HepG2 (cell line): Measurements from ENCODE around the gene TBL2. TPM values are rescaled to one million over a fixed set of nuclear protein-coding genes. Genes with fewer than 3 reads are reported as not detected.

ENCODE experiments used
- GPN1 ChIP-seq: sonication (generic); formaldehyde crosslinking; IDR thresholded peaks from 2 replicates; pipeline ENCODE4 v1.5.1; 2020; ENCODE audit warnings: missing genetic modification reagents, borderline replicate concordance
- HMGXB3 ChIP-seq: sonication (generic); formaldehyde crosslinking; IDR thresholded peaks from 2 replicates; pipeline ENCODE4 v1.4.0; 2020; ENCODE audit warnings: missing genetic modification reagents, borderline replicate concordance
- MAFF ChIP-seq: IDR thresholded peaks from 2 replicates; pipeline ENCODE4 v1.6.1; 2011; ENCODE audit warnings: low read depth, low read length, improper control_type of control experiment
- PHF20 ChIP-seq: sonication (generic); formaldehyde crosslinking; IDR thresholded peaks from 2 replicates; pipeline ENCODE4 v1.5.0; 2020; ENCODE audit warnings: mild to moderate bottlenecking, missing genetic modification reagents
- PRMT3 ChIP-seq: sonication (generic); formaldehyde crosslinking; IDR thresholded peaks from 2 replicates; pipeline ENCODE4 v1.8.1; 2022; ENCODE audit warnings: low read depth, mild to moderate bottlenecking, moderate library complexity, missing genetic modification reagents, borderline replicate concordance
- SIX1 ChIP-seq: sonication (generic); formaldehyde crosslinking; IDR thresholded peaks from 2 replicates; pipeline ENCODE4 v1.4.0; 2020; ENCODE audit warnings: missing genetic modification reagents, borderline replicate concordance
- SKI ChIP-seq: fragments of 450-650 bp; IDR thresholded peaks from one replicate; pipeline ENCODE4 v1.6.1; 2018; ENCODE audit warnings: mild to moderate bottlenecking; ENCODE audit not compliant: partially characterized antibody
- SSRP1 ChIP-seq: IDR thresholded peaks from 2 replicates; pipeline ENCODE4 v1.6.1; 2016; ENCODE audit warnings: control low read depth
- ZNF331 ChIP-seq: sonication (generic); formaldehyde crosslinking; IDR thresholded peaks from 2 replicates; pipeline ENCODE4 v1.4.0; 2020; ENCODE audit warnings: missing genetic modification reagents
- polyA plus RNA-seq, 8 experiments: library from polyadenylated mRNA; depleted of rRNA in 3 of 8; stranded (reverse) in 7 of 8; unstranded in 1 of 8; fragments of >200 nt; fragmentation: Illumina TruSeq in 4 of 8; extraction: Trizol in 4 of 8; gene quantifications; 2 replicates each; pipeline versions ENCODE4 v1.2.1 to v1.2.3, GENCODE V29; 2011 to 2016; ENCODE audit warnings: low read depth in 4 of 8, missing spikeins in 1 of 8, mixed read lengths in 1 of 8; ENCODE audit not compliant: insufficient read depth in 1 of 8
- total RNA-seq, 5 experiments: library from RNA; depleted of rRNA; stranded (reverse); fragments of >200 nt; fragmentation: Illumina TruSeq; extraction: Trizol; gene quantifications; 2 replicates each; pipeline ENCODE4 v1.2.3, GENCODE V29; 2016; ENCODE audit warnings: low read depth in 1 of 5
- TF ChIP-seq, protein P1 (sequence below): sonication (generic); formaldehyde crosslinking; IDR thresholded peaks from 2 replicates; pipeline ENCODE4 v1.9.0; 2021; ENCODE audit warnings: mild to moderate bottlenecking, missing genetic modification reagents

The TBL2 gene
- total and polyA plus RNA-seq, 2 of the 13 experiments (the other 11 are each of a cell fraction or from before 2014, with no cell fraction given): 43.4 to 47.2 TPM

DNA sequence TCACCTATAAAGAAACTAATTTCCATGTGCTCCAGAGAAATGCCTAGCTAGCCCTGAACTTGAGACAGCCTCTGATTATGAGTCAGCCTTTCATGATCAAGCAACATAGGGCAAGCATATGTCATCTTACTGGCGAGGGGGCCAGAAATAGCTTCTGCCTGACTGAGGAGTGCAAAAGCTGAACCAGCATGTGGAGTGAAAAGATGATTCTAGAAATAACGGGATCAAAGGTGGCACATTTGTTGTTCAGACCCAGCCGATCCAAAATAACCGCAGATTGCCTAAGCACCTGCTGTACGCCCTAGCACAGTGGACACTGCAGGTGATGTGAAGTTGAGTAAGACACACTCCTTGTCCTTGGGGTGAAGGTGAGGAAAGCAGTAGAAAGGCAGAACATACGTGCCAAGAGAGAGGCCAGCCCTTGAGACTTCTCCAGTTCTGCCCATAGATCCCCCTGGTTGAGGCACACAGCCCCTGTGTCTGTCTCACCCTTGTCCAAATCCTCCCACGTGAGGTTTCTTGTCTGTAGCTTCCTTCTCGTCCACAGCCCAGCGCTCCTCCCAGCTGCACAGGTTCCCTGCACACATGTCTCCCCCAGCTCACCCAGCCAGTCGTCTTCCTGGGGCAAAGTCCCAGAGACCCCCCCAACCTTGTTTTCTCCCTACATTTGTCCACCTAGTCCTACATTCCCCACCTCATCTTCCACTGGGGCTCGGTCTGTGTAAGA, 18.1 kb downstream of the TBL2 start (continued):
- no peak for TF ChIP-seq HMGXB3 (CRISPR knock-in tag)
- TF ChIP-seq, protein P1, sequence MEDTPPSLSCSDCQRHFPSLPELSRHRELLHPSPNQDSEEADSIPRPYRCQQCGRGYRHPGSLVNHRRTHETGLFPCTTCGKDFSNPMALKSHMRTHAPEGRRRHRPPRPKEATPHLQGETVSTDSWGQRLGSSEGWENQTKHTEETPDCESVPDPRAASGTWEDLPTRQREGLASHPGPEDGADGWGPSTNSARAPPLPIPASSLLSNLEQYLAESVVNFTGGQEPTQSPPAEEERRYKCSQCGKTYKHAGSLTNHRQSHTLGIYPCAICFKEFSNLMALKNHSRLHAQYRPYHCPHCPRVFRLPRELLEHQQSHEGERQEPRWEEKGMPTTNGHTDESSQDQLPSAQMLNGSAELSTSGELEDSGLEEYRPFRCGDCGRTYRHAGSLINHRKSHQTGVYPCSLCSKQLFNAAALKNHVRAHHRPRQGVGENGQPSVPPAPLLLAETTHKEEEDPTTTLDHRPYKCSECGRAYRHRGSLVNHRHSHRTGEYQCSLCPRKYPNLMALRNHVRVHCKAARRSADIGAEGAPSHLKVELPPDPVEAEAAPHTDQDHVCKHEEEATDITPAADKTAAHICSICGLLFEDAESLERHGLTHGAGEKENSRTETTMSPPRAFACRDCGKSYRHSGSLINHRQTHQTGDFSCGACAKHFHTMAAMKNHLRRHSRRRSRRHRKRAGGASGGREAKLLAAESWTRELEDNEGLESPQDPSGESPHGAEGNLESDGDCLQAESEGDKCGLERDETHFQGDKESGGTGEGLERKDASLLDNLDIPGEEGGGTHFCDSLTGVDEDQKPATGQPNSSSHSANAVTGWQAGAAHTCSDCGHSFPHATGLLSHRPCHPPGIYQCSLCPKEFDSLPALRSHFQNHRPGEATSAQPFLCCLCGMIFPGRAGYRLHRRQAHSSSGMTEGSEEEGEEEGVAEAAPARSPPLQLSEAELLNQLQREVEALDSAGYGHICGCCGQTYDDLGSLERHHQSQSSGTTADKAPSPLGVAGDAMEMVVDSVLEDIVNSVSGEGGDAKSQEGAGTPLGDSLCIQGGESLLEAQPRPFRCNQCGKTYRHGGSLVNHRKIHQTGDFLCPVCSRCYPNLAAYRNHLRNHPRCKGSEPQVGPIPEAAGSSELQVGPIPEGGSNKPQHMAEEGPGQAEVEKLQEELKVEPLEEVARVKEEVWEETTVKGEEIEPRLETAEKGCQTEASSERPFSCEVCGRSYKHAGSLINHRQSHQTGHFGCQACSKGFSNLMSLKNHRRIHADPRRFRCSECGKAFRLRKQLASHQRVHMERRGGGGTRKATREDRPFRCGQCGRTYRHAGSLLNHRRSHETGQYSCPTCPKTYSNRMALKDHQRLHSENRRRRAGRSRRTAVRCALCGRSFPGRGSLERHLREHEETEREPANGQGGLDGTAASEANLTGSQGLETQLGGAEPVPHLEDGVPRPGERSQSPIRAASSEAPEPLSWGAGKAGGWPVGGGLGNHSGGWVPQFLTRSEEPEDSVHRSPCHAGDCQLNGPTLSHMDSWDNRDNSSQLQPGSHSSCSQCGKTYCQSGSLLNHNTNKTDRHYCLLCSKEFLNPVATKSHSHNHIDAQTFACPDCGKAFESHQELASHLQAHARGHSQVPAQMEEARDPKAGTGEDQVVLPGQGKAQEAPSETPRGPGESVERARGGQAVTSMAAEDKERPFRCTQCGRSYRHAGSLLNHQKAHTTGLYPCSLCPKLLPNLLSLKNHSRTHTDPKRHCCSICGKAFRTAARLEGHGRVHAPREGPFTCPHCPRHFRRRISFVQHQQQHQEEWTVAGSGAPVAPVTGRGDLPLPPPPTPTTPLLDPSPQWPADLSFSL (CRISPR knock-in tag): no peak
- no peak for TF ChIP-seq SSRP1
- TF ChIP-seq GPN1 (CRISPR knock-in tag): no peak
- TF ChIP-seq PHF20 (CRISPR knock-in tag): no peak
- no peak for TF ChIP-seq SIX1 (CRISPR knock-in tag)
- peak; percentile 41; the same call in 1 of the 2 replicates for TF ChIP-seq MAFF
- TF ChIP-seq PRMT3 (CRISPR knock-in tag): no peak
- TF ChIP-seq SKI: peak; percentile 67
- TF ChIP-seq ZNF331 (CRISPR knock-in tag): no peak
